PC-3 (cell line): Measurements from ENCODE around the gene VPS54. TPM values are rescaled to one million over a fixed set of nuclear protein-coding genes. Genes with fewer than 3 reads are reported as not detected.

ENCODE experiments used
- ATAC-seq: fragments of 200-7000 bp; cut with Tn5 transposase; 2 replicates; pipeline ENCODE4 v1.9.1; 2020; ENCODE audit warnings: mild to moderate bottlenecking, moderate library complexity
- BruUV-seq: library from RNA; stranded (reverse); fragments of 400-500 nt; replicated peaks from 2 replicates; lab custom pipeline; 2021; lab: Mats Ljungman, UMichigan
- CTCF ChIA-PET: fragments of 300-600 bp; sonication (Branson Sonifier 250); formaldehyde crosslinking; loops from one replicate; lab custom pipeline; 2022; ENCODE audit warnings: antibody characterized with exemption; lab: Charles Lee
- POLR2A ChIA-PET: fragments of 300-600 bp; sonication (Branson Sonifier 250); formaldehyde crosslinking; loops from one replicate; lab custom pipeline; 2022; ENCODE audit warnings: antibody characterized with exemption; ENCODE audit not compliant: unreplicated experiment; lab: Charles Lee
- DNase-seq: peaks from one replicate; pipeline ENCODE4 v3.0.0-alpha.2; 2015
- H2AFZ ChIP-seq: fragments of 300-600 bp; sonication (generic); 2 replicates; pipeline ENCODE4 v1.6.0; 2016; ENCODE audit warnings: antibody characterized with exemption, low read length
- H3F3A ChIP-seq: fragments of 300-600 bp; sonication (generic); one replicate; pipeline ENCODE4 v1.6.0; 2017; ENCODE audit warnings: antibody characterized with exemption, low read length, control low read depth, mild to moderate bottlenecking; ENCODE audit not compliant: unreplicated experiment
- H3K27ac ChIP-seq: fragments of 300-600 bp; sonication (generic); 2 replicates; pipeline ENCODE4 v1.5.1; 2016; ENCODE audit warnings: mild to moderate bottlenecking, low read length
- H3K27me3 ChIP-seq: fragments of 300-600 bp; sonication (generic); 2 replicates; pipeline ENCODE4 v1.6.1; 2016; ENCODE audit warnings: low read length, mixed read lengths
- H3K36me3 ChIP-seq: fragments of 300-600 bp; sonication (generic); 2 replicates; pipeline ENCODE4 v1.6.1; 2016; ENCODE audit warnings: low read depth, mixed run types, low read length, mixed read lengths
- H3K4me1 ChIP-seq: fragments of 300-600 bp; sonication (generic); 2 replicates; pipeline ENCODE4 v1.5.1; 2016; ENCODE audit warnings: low read length; ENCODE audit not compliant: insufficient read depth
- H3K4me2 ChIP-seq: fragments of 300-600 bp; sonication (generic); 2 replicates; pipeline ENCODE4 v1.6.0; 2016; ENCODE audit warnings: low read length
- H3K4me3 ChIP-seq: fragments of 300-600 bp; sonication (generic); 2 replicates; pipeline ENCODE4 v1.5.1; 2016; ENCODE audit warnings: mild to moderate bottlenecking, low read length, mixed read lengths
- H3K79me2 ChIP-seq: fragments of 300-600 bp; sonication (generic); 2 replicates; pipeline ENCODE4 v1.6.1; 2017; ENCODE audit warnings: low read length, mixed read lengths
- H3K9ac ChIP-seq: fragments of 300-600 bp; sonication (generic); 2 replicates; pipeline ENCODE4 v1.6.0; 2016; ENCODE audit warnings: mild to moderate bottlenecking, low read length
- H3K9me2 ChIP-seq: fragments of 300-600 bp; sonication (generic); replicated peaks from 2 replicates; pipeline ENCODE4 v1.6.1; 2016; ENCODE audit warnings: mixed run types, low read length, mixed read lengths
- H3K9me3 ChIP-seq: fragments of 300-600 bp; sonication (generic); 2 replicates; pipeline ENCODE4 v1.6.1; 2016; ENCODE audit warnings: low read length, mixed read lengths
- H4K20me1 ChIP-seq: fragments of 300-600 bp; sonication (generic); 2 replicates; pipeline ENCODE4 v1.6.1; 2016; ENCODE audit warnings: low read length, mixed read lengths
- EZH2 ChIP-seq: fragments of 300-600 bp; sonication (generic); IDR thresholded peaks from one replicate; pipeline ENCODE4 v1.6.1; 2017; ENCODE audit warnings: antibody characterized with exemption, mild to moderate bottlenecking, low read length; ENCODE audit not compliant: unreplicated experiment
- EZH2phosphoT487 ChIP-seq: fragments of 300-600 bp; sonication (generic); IDR thresholded peaks from 2 replicates; pipeline ENCODE4 v1.6.1; 2018; ENCODE audit warnings: mild to moderate bottlenecking, antibody characterized with exemption, low read length, borderline replicate concordance
- intact Hi-C: fragments of 100-400 bp; cut with micrococcal nuclease; formaldehyde crosslinking; loops from 2 replicates; pipeline ENCODE4 v1.9.0; 2023
- total RNA-seq: library from RNA; depleted of rRNA; stranded (reverse); fragments of >200 nt; gene quantifications from 2 replicates; pipeline ENCODE4 v1.2.3, GENCODE V29; 2014
- TF ChIP-seq, protein P1 (sequence below): fragments of 300-600 bp; sonication (generic); conservative IDR thresholded peaks from 2 replicates; pipeline ENCODE4 v1.5.1; 2017; ENCODE audit warnings: antibody characterized with exemption, low read depth, mild to moderate bottlenecking, low read length

The VPS54 gene
- total RNA-seq, 1 experiment from 2014 or later: 17.9 TPM

DNA sequence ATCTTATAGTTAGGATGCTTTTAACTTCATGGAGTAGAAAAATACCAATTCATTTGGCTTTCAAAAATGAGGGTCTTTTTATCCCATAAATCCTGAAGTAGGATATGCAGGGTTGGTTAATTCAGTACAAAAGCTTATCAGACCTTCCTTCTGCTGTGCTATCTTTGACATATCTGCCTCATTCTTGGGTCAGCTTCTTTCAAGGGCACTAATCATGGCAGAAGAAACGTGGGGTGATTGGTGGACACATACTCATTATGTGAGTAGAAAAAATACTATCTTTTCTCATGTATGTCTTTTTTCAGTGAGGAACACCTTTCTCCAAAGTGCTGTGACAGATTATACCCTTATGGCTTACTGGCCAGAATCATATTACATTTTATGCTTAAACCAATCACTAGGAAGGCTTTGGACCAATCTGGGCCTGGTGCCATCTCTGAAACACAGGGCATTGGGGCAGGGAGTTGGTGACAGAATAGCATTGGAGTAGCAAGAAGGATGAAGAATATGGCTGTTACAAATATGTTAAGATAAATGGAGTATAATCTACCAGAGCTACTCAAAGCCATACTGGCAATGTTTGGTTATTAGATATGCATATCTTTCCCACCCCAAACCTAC, 167.4 kb downstream of the VPS54 start:
- intact Hi-C loops: no loop called here
- POLR2A ChIA-PET: no interaction called here
- Histone ChIP-seq H3K9ac (no peak overlapping the region), H3K4me1 (peaks cover 15% of the 10 kb centered on the region; the same call in 1 of the 2 replicates), H3K9me2 (no peaks in the 10 kb centered on the region), H4K20me1 (peaks cover 19% of the 10 kb centered on the region), H2AFZ (no peak overlapping the region), H3K36me3 (peaks cover 3% of the 10 kb centered on the region; the same call in 1 of the 2 replicates), H3K79me2 (peaks cover 91% of the 10 kb centered on the region), H3K9me3 (no peaks in the 10 kb centered on the region), H3F3A (no peaks in the 10 kb centered on the region), H3K27ac (no peak overlapping the region), H3K4me2 (no peak overlapping the region), H3K27me3 (no peaks in the 10 kb centered on the region), H3K4me3 (no peak overlapping the region)
- DNase-seq (peak; percentile 15), ATAC-seq (no peak)
- TF ChIP-seq EZH2: no peak
- BruUV-seq: no TSS peak
- CTCF ChIA-PET: no interaction called here

DNA sequence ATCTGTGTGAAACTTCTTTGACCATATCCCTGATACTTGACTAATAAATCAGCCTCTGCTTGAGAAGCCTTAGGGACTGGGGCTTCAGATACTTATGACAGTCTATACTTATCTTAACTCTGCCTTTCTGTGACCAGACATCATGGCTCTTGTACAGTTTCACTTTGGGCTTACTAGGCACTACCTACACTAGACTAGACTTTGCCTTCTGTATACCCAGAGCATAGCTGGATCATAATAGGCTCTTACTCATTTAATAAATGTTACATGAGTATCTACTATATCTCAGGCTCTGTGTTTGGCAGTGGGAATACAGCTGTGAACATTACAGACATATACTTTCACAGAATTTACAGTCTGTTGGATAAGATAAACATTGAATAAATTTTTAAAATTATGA, 168.6 kb downstream of the VPS54 start:
- peaks cover 98% of the 10 kb centered on the region for H3K79me2 ChIP-seq
- ChIA-PET POLR2A (no interaction called here), CTCF (no interaction called here)
- no peaks in the 10 kb centered on the region; the same call in 1 of the 2 replicates for H3K36me3 ChIP-seq
- H3K9me2 ChIP-seq: no peaks in the 10 kb centered on the region
- intact Hi-C loops: no loop called here
- no peak overlapping the region for H3K9ac ChIP-seq
- no peak overlapping the region for H2AFZ ChIP-seq
- TF ChIP-seq, protein P1, sequence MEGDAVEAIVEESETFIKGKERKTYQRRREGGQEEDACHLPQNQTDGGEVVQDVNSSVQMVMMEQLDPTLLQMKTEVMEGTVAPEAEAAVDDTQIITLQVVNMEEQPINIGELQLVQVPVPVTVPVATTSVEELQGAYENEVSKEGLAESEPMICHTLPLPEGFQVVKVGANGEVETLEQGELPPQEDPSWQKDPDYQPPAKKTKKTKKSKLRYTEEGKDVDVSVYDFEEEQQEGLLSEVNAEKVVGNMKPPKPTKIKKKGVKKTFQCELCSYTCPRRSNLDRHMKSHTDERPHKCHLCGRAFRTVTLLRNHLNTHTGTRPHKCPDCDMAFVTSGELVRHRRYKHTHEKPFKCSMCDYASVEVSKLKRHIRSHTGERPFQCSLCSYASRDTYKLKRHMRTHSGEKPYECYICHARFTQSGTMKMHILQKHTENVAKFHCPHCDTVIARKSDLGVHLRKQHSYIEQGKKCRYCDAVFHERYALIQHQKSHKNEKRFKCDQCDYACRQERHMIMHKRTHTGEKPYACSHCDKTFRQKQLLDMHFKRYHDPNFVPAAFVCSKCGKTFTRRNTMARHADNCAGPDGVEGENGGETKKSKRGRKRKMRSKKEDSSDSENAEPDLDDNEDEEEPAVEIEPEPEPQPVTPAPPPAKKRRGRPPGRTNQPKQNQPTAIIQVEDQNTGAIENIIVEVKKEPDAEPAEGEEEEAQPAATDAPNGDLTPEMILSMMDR: no peak
- TF ChIP-seq EZH2phosphoT487 (no peak), EZH2 (no peak)
- H3K4me1 ChIP-seq: peaks cover 15% of the 10 kb centered on the region; the same call in 1 of the 2 replicates
- ATAC-seq (peak; percentile 24; the same call in 1 of the 2 replicates), DNase-seq (no peak)
- H3K27ac ChIP-seq: no peak overlapping the region
- peaks cover 19% of the 10 kb centered on the region for H4K20me1 ChIP-seq
- no peak overlapping the region for H3K4me2 ChIP-seq
- H3F3A ChIP-seq: no peaks in the 10 kb centered on the region
- H3K27me3 ChIP-seq: no peaks in the 10 kb centered on the region
- no peaks in the 10 kb centered on the region for H3K9me3 ChIP-seq
- BruUV-seq: no TSS peak
- no peak overlapping the region for H3K4me3 ChIP-seq

DNA sequence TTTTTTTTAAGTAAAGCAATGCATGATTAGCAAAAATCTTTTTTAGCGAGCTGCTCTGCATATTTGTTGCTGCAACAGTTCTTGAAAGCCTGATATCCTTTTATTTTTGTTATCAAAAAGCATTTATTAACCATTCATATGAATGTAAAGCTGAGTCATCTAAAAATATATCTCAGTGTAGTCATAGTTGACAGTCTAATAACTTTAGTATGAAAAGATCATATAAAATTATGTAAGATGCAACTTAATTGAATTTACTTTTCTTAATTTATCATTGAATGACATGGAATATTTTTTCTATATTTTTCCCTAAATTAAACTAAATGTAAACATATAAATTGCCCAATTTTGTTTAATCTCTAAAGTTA, 169.0 kb downstream of the VPS54 start:
- ChIA-PET POLR2A (no interaction called here), CTCF (no interaction called here)
- ATAC-seq (no peak; the same call in 1 of the 2 replicates), DNase-seq (peak; percentile 6)
- no peaks in the 10 kb centered on the region for H3K36me3 ChIP-seq
- no peaks in the 10 kb centered on the region for H3K27me3 ChIP-seq
- H3K27ac ChIP-seq: no peak overlapping the region
- TF ChIP-seq EZH2 (no peak), EZH2phosphoT487 (no peak)
- TF ChIP-seq, protein P1: no peak
- no peak overlapping the region for H3K4me3 ChIP-seq
- no peaks in the 10 kb centered on the region for H3K9me3 ChIP-seq
- H3F3A ChIP-seq: no peaks in the 10 kb centered on the region
- peaks cover 19% of the 10 kb centered on the region for H4K20me1 ChIP-seq
- H3K4me2 ChIP-seq: no peak overlapping the region
- H3K9me2 ChIP-seq: no peaks in the 10 kb centered on the region
- no peak overlapping the region for H2AFZ ChIP-seq
- intact Hi-C loops: no loop called here
- H3K9ac ChIP-seq: no peak overlapping the region
- peaks cover 15% of the 10 kb centered on the region; the same call in 1 of the 2 replicates for H3K4me1 ChIP-seq
- BruUV-seq: no TSS peak
- H3K79me2 ChIP-seq: peaks cover 98% of the 10 kb centered on the region
